Stimulated activated CD4-positive, alpha-beta T cell treated with anti-CD3 and anti-CD28 coated beads, Interleukin-15, amount 100 ng/mL, for 1 hour (primary cell): ENCODE data around the gene COX19.

Experiments
- DNase-seq, 2 donors: peaks; one replicate each; pipeline ENCODE4 v3.0.0-alpha.2; 2020; ENCODE audit warnings: low read depth in 1 of 2, low spot score in 1 of 2

The COX19 gene

DNA sequence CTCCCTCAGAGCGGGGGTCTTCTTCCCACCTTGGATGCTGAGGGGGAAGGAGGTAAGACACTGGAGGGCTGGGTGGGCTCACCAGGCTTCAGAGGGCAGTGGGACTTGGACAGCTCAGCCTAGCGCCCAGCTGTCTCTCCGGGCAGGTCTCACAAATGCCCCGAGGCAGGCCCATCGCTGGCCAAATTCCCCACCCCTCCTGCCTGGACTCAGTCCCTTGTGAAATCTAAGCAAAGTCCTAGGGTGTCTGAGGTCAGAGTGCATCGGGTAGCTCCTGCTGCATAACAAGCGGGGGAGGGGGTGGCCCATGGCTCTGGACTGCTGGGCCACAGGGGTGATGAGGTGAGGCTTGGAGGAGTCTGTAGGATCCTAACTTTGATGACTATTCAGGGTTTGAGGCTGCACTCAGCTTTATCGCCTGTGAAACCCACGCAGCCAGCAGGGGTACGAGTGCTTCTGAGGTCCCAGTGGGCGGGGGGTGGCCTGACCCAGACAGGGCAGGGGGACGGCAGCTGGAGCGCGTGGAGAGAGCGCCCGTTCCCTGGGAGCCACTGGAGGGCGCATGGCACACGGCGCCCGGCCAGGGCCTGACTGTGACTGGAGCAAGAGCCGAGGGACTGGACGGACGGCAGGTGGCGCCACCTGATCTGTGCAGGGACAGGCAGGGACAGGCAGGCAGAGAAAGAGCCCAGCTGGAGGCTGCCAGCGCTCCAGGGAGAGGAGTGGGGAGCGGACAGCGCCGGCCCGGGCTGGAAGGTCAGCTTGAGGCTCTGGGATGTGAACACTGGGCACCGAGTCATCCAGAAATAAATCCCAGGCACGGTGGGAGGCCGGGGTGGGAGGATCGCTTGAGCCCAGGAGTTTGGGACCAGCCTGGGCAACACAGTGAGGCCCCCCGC is 17.6 kb upstream of the COX19 start:
- DNase-seq = peak; percentile 89 to 91

- no peak for DNase-seq
These were observed 16.6 kb upstream of the COX19 start for GRCh38 chr7:991729-992656.

DNA sequence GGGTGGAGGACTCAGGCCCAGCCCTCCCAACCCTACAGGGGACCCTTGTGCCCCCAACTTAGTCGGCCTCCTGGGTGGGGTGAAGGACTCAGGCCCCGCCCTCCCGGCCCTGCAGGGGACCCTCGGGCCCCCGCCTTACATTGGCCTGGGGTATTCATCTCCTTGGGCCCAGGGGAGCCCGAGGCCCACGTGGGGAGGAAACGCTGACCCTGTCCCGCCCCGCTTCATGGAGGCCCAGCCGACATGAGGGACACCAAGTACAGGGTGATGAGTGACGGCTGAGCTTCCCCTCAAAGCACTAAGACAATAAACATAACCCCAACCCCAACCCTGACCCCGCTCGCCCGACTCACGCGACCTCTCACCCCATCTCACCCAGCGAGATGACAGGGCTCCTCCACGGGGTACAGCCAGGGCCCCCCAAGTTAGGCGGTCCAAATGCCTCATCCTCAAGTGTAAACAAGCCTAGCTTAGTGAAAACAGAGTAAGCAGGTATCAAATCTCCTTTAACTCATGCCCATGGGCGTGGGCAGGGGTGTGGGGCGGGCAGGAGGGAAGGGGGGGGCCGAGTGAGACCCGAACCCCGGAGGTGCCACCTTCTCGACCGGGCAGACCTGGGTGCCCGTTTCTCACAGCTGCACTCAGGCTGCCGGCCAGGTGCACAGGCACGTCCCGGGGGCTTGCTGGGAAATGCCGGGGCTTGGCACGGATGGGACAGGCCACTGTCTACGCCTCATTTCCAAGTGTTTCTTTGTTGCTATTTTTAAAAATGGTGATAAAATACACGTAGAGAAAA is 15.8 kb upstream of the COX19 start:
- DNase-seq = no peak

GRCh38 chr7:990352-990932 is 15.1 kb upstream of the COX19 start:
- no peak for DNase-seq

- no peak for DNase-seq
These were observed 13.7 kb upstream of the COX19 start for GRCh38 chr7:988963-989529.

DNA sequence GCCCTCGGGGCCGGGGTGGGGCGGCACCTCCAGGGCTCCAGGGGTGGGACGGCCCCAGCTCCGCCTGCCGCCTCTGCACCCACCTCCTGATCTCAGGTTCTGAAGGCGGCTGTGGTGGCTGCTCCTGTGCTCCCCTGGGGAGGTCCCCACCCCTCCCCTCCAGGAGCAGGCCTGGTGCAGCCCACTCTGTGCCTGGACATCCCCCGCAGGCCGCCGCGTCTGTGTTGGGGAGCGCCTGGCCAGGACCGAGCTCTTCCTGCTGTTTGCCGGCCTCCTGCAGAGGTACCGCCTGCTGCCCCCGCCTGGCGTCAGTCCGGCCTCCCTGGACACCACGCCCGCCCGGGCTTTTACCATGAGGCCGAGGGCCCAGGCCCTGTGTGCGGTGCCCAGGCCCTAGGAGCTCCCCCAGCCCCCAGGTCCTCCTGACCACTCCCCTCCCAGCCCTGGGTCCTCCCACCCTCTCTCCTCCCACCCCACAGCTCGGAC is 13.1 kb upstream of the COX19 start:
- no peak for DNase-seq

GRCh38 chr7:987909-988308 is 12.6 kb upstream of the COX19 start:
- DNase-seq = no peak

- DNase-seq = no peak
These were observed 11.7 kb upstream of the COX19 start for GRCh38 chr7:986766-987751.

DNA sequence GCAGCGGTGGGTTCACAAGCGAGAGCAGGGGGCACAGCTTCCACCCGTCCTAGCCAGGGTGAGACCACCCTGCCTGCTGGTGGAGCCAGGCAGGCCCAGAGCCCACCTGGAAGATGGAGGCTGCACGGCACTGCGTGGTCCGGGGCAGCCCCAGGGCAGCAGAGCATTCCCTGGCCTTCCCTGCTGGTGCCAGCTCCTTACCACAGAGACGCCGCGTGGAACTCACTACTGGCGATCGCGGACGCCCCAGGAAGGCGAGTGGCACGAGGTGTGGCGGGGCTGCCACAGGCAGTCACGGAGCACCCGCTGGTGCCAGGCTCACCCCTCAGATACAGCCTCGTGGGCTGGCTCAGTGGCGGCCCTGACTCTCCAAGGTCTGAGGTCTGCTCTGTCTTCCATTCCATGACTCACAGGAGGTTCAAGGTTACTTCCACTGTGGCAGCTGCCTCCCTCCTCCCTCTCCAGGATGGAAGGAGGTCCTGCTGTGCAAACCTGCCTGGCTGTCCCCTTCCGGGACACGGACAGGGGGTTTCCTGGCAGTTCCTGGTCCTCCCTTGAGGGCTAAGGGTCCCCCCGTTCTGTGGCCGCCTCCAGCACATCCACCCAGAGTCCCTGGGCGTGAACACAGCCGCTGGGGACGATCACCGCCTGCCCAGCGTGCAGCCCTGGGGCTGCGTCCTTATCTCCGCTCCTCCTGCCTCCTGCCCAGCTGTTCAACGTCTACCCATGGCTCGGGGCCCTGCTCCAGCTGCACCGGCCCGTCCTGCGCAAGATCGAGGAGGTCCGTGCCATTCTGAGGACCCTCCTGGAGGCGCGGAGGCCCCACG is 10.8 kb upstream of the COX19 start:
- DNase-seq = no peak

DNA sequence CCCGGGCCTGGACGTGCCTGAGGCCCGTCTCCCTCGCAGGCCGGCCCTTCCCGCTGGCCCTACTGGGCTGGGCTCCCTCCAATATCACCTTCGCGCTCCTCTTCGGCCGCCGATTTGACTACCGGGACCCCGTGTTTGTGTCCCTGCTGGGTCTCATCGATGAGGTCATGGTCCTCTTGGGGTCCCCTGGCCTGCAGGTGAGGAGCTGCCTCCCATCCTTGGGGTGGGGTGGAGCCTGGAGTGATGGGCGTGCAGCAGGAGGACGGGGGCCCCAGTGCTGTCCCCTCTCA is 9.7 kb upstream of the COX19 start:
- no peak for DNase-seq

GRCh38 chr7:984361-985126 is 9.2 kb upstream of the COX19 start:
- no peak for DNase-seq

- DNase-seq = no peak
These were observed 8.3 kb upstream of the COX19 start for GRCh38 chr7:983616-984071.

GRCh38 chr7:983004-983615 is 7.8 kb upstream of the COX19 start, which contains the start of gene CYP2W1:
CYP2W1 (plus strand) TSS chr7:983181; CDS start chr7:983212, 31 bp downstream.
- no peak for DNase-seq

DNA sequence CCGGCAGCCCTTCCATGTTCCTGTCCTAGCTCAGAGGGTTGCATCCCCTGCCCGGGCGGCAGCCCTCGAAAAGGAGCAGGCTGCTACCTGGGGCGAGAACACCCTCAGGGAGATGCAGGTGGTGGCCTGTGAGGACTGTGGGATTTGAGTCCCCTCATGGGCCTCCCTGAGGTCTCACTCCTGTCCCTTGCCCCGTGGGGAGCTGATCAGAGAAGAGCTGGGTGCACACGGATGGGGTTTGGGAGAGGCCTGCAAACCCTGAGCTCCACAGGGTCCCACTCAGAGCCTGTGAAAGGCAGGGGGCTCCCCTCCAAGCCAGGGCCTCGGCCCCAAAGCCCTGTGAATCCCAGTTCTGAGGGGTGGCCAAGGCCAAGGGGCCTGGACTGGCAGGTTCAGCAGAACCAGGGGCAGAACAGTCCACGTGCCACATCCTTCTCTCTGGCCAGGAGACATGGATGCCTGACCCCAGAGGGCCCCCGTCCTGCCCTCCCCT is 7.2 kb upstream of the COX19 start:
- DNase-seq = no peak

DNA sequence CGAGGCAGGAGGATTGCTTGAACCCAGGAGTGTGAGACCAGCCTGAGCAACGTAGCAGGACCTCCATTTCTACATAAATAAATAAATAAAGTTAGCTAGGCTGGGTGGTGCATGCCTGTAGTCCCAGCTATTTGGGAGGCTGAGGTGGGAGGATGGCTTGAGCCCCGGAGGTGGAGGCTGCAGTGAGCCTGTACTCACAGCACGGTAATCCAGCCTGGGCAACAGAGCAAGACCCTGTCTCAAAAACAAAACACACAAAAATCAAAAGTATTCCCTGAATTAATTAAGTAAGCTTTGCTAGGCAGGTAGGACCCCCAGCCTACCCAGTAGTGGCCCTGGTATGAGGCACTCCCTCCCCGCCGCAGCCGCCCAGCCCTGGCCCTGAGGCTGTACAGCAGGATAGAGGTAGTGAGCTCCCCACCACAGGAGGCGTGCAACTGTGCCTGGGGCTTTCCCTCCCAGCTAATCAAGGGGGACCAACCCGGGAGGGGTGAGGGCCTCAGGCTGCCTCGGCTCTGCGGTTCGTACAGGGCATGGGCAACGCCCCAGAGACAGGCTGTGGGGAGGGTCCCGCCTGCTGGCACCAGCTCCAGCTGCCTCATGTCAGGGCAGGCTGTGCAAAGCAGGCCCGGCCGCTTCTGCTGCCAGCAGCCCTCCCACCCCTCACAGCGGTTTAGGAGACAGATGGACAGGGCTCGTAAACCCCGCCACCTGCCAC is 6.6 kb upstream of the COX19 start:
- DNase-seq = no peak

DNA sequence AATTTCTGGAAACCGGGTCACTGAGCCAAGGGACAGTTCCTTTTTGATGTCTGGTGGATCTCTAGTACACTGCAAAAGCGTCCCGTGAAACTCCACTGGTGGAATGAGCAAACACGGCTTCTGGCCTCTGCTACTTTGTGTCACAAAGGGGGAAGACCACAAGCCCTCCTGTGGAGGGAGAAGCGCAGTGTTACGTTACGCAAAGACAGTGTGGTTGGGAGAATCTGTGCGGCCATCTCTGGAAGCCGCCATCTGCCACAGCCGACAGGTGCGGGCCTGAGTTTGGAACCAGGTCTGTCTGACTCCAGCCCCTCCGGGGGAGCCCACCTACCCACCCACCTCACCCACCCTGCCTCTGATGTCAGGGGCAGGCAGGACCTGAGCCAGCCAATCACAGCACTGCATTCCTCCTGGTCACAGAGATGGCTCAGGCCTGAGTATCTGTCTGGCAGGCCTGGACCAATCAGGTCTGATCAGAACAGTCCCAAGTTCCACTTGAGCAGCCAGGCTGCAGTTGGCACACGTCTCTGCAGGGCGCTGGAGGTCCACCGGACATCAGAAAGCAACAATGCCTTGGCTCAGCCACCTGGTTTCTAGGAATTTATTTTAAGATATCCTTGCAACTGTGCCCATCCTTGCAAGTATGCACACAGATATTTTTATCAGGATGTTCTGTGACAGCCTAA is 4.7 kb upstream of the COX19 start:
- DNase-seq = no peak
